NB4 (cell line): ENCODE data around the gene MTHFD1L.

ENCODE experiments used
- CTCF ChIP-seq: IDR thresholded peaks from one replicate; pipeline ENCODE4 v1.5.1; 2012; ENCODE audit warnings: low read depth, low read length
- MAX ChIP-seq: IDR thresholded peaks from 2 replicates; pipeline ENCODE4 v1.6.1; 2011; ENCODE audit warnings: low read depth, low read length
- MYC ChIP-seq: IDR thresholded peaks from 2 replicates; pipeline ENCODE4 v1.6.1; 2011; ENCODE audit warnings: low read depth, low read length
- POLR2A ChIP-seq: IDR thresholded peaks from 2 replicates; pipeline ENCODE4 v1.6.1; 2011; ENCODE audit warnings: mild to moderate bottlenecking; ENCODE audit not compliant: insufficient read length; ENCODE audit errors: extremely low read depth

GRCh38 chr6:151075005-151075404 lies 209.5 kb downstream of the MTHFD1L start:
- TF ChIP-seq CTCF, result no peak
- no peak for TF ChIP-seq POLR2A
- no peak for TF ChIP-seq MYC
- no peak for TF ChIP-seq MAX
